ENCODE measurements around the gene CPPED1. TPM values are rescaled to one million over a fixed set of nuclear protein-coding genes. Genes with fewer than 3 reads are reported as not detected.
"Not testable (repeated sequence)": the region's sequence is repeated elsewhere in the genome, so short reads cannot be mapped to it uniquely, and the experiment has no call there.

CPPED1 gene
- polyA plus RNA-seq, 3 donors = 21.1 to 27.0 (median 22.0) TPM

GRCh38 chr16:12811441-12812383, 8.0 kb upstream of the CPPED1 start:
- DNase-seq = no peak

- no peak for DNase-seq
Observed at GRCh38 chr16:12805066-12805465, 1.4 kb upstream of the CPPED1 start.

GRCh38 chr16:12804395-12804794, 708 bp upstream of the CPPED1 start:
- no peak for DNase-seq

GRCh38 chr16:12802661-12803060, 1.0 kb downstream of the CPPED1 start:
- DNase-seq = no peak

- DNase-seq = no peak
Observed at GRCh38 chr16:12802048-12802447, 1.6 kb downstream of the CPPED1 start.

- no peak for DNase-seq
Observed at GRCh38 chr16:12801511-12802042, 2.1 kb downstream of the CPPED1 start.

- no peak for DNase-seq
Observed at GRCh38 chr16:12800817-12801216, 2.9 kb downstream of the CPPED1 start.

GRCh38 chr16:12799996-12800395, 3.7 kb downstream of the CPPED1 start:
- not testable (repeated sequence) for DNase-seq

- peak; percentile 69 for DNase-seq
Observed at GRCh38 chr16:12798846-12799245, 4.8 kb downstream of the CPPED1 start.

- DNase-seq = no peak
Observed at GRCh38 chr16:12798171-12798570, 5.5 kb downstream of the CPPED1 start.

GRCh38 chr16:12796498-12796897, 7.2 kb downstream of the CPPED1 start:
- DNase-seq = no peak

- no peak for DNase-seq
Observed at GRCh38 chr16:12794486-12795387, 8.9 kb downstream of the CPPED1 start.

GRCh38 chr16:12793865-12794240, 9.8 kb downstream of the CPPED1 start:
- no peak for DNase-seq

GRCh38 chr16:12793120-12793864, 10.4 kb downstream of the CPPED1 start:
- no peak for DNase-seq

- not testable (repeated sequence) for DNase-seq
Observed at GRCh38 chr16:12792528-12792927, 11.2 kb downstream of the CPPED1 start.

GRCh38 chr16:12791340-12791739, 12.3 kb downstream of the CPPED1 start:
- no peak for DNase-seq

GRCh38 chr16:12788758-12789157, 14.9 kb downstream of the CPPED1 start:
- DNase-seq = no peak

- DNase-seq = no peak
Observed at GRCh38 chr16:12786081-12786480, 17.6 kb downstream of the CPPED1 start.

GRCh38 chr16:12784076-12784475, 19.6 kb downstream of the CPPED1 start:
- DNase-seq = no peak

- no peak for DNase-seq
Observed at GRCh38 chr16:12781777-12782176, 21.9 kb downstream of the CPPED1 start.

- no peak for DNase-seq
Observed at GRCh38 chr16:12780467-12780866, 23.2 kb downstream of the CPPED1 start.

GRCh38 chr16:12778726-12779125, 25.0 kb downstream of the CPPED1 start:
- no peak for DNase-seq
